Right atrium auricular region (tissue), 2 donors: ENCODE measurements around the gene STK17B. TPM values are rescaled to one million over a fixed set of nuclear protein-coding genes. Genes with fewer than 3 reads are reported as not detected.
"Not testable (repeated sequence)": the region's sequence is repeated elsewhere in the genome, so short reads cannot be mapped to it uniquely, and the experiment has no call there.

Experiments used
- DNase-seq: peaks from one replicate; pipeline ENCODE4 v3.0.0-alpha.2; 2019; ENCODE audit warnings: low spot score
- H3K27ac ChIP-seq, 2 donors: fragments of 200-600 bp; sonication (generic); 1 replicate in 1 of 2; 2 replicates in 1 of 2; pipeline ENCODE4 v1.5.1; 2016 to 2019
- H3K27me3 ChIP-seq, 2 donors: fragments of 200-600 bp; sonication (generic); one replicate each; pipeline versions ENCODE4 v1.5.1 to v1.6.0; 2017 to 2019
- H3K36me3 ChIP-seq: fragments of 200-600 bp; sonication (generic); one replicate; pipeline ENCODE4 v1.5.1; 2016
- H3K4me1 ChIP-seq, 2 donors: fragments of 200-600 bp; sonication (generic); one replicate each; pipeline versions ENCODE4 v1.5.1 to v1.6.0; 2017 to 2019
- H3K4me3 ChIP-seq, 2 donors: fragments of 200-600 bp; sonication (generic); 1 replicate in 1 of 2; 2 replicates in 1 of 2; pipeline ENCODE4 v1.5.1; 2017 to 2019; ENCODE audit warnings: mild to moderate bottlenecking in 1 of 2, moderate library complexity in 1 of 2
- H3K9me3 ChIP-seq, 2 donors: fragments of 200-600 bp; sonication (generic); one replicate each; pipeline ENCODE4 v1.5.1; 2019
- CTCF ChIP-seq, 2 donors: fragments of 200-600 bp; sonication (generic); IDR thresholded peaks; one replicate each; pipeline ENCODE4 v1.5.1; 2019; ENCODE audit warnings: antibody characterized with exemption in 2 of 2
- total RNA-seq, 2 donors: library from RNA; depleted of rRNA; stranded (reverse); fragments of >200 nt; gene quantifications; one replicate each; pipeline ENCODE4 v1.1.0, GENCODE V29; 2016

The STK17B gene
- total RNA-seq, 2 donors from 2014 or later = 6.7 to 7.9 TPM

DNA sequence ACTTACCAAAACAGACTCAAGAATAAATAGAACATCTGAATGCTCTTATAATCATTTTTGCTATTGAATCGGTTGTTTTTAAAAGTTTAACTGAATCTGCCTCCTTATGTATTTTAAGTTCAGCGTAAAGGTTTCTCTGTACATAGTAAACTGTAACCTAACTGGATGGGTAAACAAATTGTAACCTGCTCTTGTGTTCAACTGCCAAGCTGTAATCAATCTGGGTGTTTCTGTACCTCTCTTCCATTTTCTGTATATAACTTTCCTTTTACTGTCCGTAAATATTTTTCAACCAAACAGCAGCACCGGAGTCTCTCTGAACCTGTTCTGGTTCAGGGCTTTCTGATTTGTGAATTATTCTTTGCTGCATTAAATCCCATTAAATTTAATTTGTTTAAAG, 75.1 kb downstream of the STK17B start:
- H3K27me3 ChIP-seq = no peaks in the 10 kb centered on the region
- H3K9me3 ChIP-seq = peaks cover 0 to 4% of the 10 kb centered on the region in 2 donors
- no peak overlapping the region for H3K4me3 ChIP-seq
- no peak overlapping the region for H3K27ac ChIP-seq
- H3K36me3 ChIP-seq = no peaks in the 10 kb centered on the region
- no peak for TF ChIP-seq CTCF (IDR thresholded peaks at IDR 0.05)
- H3K4me1 ChIP-seq = no peaks in the 10 kb centered on the region
- DNase-seq = no peak

DNA sequence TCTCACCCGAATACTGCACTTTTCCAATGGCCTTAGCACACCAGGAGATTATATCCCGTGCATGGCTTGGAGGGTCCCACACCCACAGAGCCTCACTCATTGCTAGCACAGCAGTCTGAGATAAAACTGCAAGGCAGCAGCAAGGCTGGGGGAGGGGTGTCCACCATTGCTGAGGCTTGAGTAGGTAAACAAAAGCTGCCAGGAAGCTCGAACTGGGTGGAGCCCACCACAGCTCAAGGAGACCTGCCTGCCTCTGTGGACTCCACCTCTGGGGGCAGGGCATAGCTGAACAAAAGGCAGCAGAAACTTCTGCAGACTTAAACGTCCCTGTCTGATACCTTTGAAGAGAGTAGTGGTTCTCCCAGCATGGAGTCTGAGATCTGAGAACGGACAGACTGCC, 81.9 kb downstream of the STK17B start:
- not testable (repeated sequence) for H3K27ac ChIP-seq, H3K4me3 ChIP-seq, H3K9me3 ChIP-seq, H3K27me3 ChIP-seq, DNase-seq, H3K36me3 ChIP-seq, H3K4me1 ChIP-seq

- no peak for TF ChIP-seq CTCF (IDR thresholded peaks at IDR 0.05)
- Histone ChIP-seq H3K4me3 (no peak overlapping the region), H3K36me3 (no peaks in the 10 kb centered on the region), H3K27ac (no peak overlapping the region), H3K4me1 (no peaks in the 10 kb centered on the region), H3K27me3 (no peaks in the 10 kb centered on the region), H3K9me3 (peaks cover 0 to 5% of the 10 kb centered on the region in 2 donors)
- no peak for DNase-seq
Observed at GRCh38 chr2:196088203-196088602, 83.2 kb downstream of the STK17B start.

- no peak for DNase-seq
- Histone ChIP-seq H3K4me3 (no peak overlapping the region), H3K9me3 (peaks cover 0 to 5% of the 10 kb centered on the region in 2 donors), H3K27ac (no peak overlapping the region), H3K4me1 (no peaks in the 10 kb centered on the region), H3K27me3 (no peaks in the 10 kb centered on the region), H3K36me3 (no peaks in the 10 kb centered on the region)
- no peak for TF ChIP-seq CTCF (IDR thresholded peaks at IDR 0.05)
Observed at GRCh38 chr2:196086517-196087368, 84.6 kb downstream of the STK17B start.

DNA sequence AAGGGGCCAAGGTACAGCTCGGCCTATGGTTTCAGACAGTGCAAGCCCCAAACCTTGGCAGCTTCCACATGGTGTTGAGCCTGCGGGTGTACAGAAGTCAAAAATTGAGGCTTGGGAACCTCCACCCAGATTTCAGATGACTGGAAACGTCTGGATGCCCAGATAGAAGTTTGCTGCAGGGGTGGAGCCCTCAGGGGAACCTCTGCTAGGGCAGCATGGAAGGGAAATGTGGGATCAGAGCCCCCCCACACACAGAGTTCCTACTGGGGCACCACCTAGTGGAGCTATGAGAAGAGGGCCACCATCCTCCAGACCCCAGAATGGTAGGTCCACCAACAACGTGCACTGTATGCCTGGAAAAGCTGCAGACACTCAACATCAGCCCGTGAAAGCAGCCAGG, 87.8 kb downstream of the STK17B start:
- Histone ChIP-seq H3K27ac (no peak overlapping the region), H3K4me1 (peaks cover 0 to 4% of the 10 kb centered on the region in 2 donors), H3K4me3 (no peak overlapping the region), H3K27me3 (no peaks in the 10 kb centered on the region), H3K9me3 (no peaks in the 10 kb centered on the region), H3K36me3 (no peaks in the 10 kb centered on the region)
- no peak for TF ChIP-seq CTCF (IDR thresholded peaks at IDR 0.05)
- DNase-seq = no peak

Other genes starting within 250 kb of the STK17B start
- under 1 TPM; 0.16 to 0.52 TPM for gene DNAH7, start 102.7 kb downstream of the STK17B start, total RNA-seq